Measurements from ENCODE around the gene KCNK13.

KCNK13 gene

DNA sequence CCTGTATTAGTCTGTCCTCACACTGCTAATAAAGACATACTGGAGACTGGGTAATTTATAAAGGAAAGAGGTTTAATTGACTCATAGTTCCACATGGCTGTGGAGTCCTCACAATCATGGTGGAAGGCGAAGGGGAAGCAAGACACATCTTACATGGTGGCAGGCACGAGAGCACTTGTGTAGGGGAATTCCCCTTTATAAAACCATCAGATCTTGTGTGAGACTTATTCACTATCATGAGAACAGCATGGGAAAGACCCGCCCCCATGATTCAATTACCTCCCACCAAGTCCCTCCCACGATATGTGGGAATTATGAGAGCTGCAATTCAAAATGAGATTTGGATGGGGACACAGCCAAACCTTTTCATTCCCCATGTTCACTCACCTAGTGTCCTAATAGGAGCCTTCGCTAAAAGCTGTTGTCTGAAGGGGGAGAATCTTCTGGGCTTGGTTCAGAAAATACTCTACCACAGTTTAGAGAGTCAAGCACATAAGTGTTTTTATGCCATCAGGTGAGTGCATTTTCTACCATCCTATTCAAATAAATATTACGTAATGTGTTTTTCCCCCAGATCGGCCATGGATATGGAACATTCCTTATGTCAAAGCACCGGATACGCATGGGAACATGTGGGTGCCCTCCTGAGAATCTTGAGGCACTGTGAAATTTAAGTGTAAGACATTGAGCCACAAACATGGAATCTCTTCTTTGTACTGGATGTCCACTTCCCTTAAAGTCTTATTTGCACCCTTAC is 19.1 kb upstream of the KCNK13 start:
- Histone ChIP-seq H3K4me1 (ENCODE audit: control insufficient read depth in 1 of 2, insufficient read depth in 1 of 2, low read depth in 1 of 2, low read length in 1 of 2) (no peaks in the 10 kb centered on the region), H3K36me3 (peaks cover 67% of the 10 kb centered on the region), H3K4me3 (ENCODE audit: low read depth in 1 of 2, low read length in 1 of 2) (no peak overlapping the region), H3K27ac (no peak overlapping the region), H3K9me3 (no peaks in the 10 kb centered on the region), H3K27me3 (no peaks in the 10 kb centered on the region)
- TF ChIP-seq, protein P1, sequence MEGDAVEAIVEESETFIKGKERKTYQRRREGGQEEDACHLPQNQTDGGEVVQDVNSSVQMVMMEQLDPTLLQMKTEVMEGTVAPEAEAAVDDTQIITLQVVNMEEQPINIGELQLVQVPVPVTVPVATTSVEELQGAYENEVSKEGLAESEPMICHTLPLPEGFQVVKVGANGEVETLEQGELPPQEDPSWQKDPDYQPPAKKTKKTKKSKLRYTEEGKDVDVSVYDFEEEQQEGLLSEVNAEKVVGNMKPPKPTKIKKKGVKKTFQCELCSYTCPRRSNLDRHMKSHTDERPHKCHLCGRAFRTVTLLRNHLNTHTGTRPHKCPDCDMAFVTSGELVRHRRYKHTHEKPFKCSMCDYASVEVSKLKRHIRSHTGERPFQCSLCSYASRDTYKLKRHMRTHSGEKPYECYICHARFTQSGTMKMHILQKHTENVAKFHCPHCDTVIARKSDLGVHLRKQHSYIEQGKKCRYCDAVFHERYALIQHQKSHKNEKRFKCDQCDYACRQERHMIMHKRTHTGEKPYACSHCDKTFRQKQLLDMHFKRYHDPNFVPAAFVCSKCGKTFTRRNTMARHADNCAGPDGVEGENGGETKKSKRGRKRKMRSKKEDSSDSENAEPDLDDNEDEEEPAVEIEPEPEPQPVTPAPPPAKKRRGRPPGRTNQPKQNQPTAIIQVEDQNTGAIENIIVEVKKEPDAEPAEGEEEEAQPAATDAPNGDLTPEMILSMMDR (IDR thresholded peaks at IDR 0.05) = no peak

- Histone ChIP-seq H3K4me3 (ENCODE audit: low read depth in 1 of 2, low read length in 1 of 2) (no peak overlapping the region), H3K9me3 (no peaks in the 10 kb centered on the region), H3K27me3 (peaks cover 4% of the 10 kb centered on the region), H3K36me3 (peaks cover 47% of the 10 kb centered on the region), H3K4me1 (ENCODE audit: control insufficient read depth in 1 of 2, insufficient read depth in 1 of 2, low read depth in 1 of 2, low read length in 1 of 2) (no peaks in the 10 kb centered on the region), H3K27ac (no peak overlapping the region)
- TF ChIP-seq, protein P1 (IDR thresholded peaks at IDR 0.05) = no peak
These were observed 16.2 kb upstream of the KCNK13 start for GRCh38 chr14:90045616-90046015.

GRCh38 chr14:90049390-90049789 is 12.4 kb upstream of the KCNK13 start:
- H3K4me1 ChIP-seq (ENCODE audit: control insufficient read depth in 1 of 2, insufficient read depth in 1 of 2, low read depth in 1 of 2, low read length in 1 of 2) = no peaks in the 10 kb centered on the region
- H3K4me3 ChIP-seq (ENCODE audit: low read depth in 1 of 2, low read length in 1 of 2) = no peak overlapping the region
- TF ChIP-seq, protein P1 (IDR thresholded peaks at IDR 0.05) = no peak
- H3K27me3 ChIP-seq = peaks cover 41% of the 10 kb centered on the region
- H3K9me3 ChIP-seq = no peaks in the 10 kb centered on the region
- H3K27ac ChIP-seq = no peak overlapping the region
- peaks cover 11% of the 10 kb centered on the region for H3K36me3 ChIP-seq

DNA sequence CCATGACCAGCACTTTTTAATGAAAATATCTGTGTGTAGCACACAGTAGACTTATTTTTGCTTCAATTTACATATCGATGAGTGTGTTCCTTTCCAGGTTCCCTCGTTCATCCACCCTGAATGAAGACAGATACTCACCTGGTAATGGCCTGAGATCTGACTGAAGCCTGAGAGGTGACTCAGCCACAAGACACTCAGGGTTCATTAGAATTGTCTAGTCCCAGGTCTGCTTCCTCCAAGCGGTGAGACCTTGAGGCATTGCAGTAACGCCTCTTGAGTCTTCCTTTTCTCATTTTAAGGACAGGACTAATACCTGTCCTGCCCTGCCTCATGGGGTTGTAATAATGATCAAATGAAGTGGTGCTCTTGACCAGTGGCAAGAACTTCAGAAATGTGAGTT is 11.5 kb upstream of the KCNK13 start:
- Histone ChIP-seq H3K9me3 (no peaks in the 10 kb centered on the region), H3K27me3 (peaks cover 50% of the 10 kb centered on the region), H3K4me3 (ENCODE audit: low read depth in 1 of 2, low read length in 1 of 2) (no peak overlapping the region), H3K27ac (no peak overlapping the region), H3K36me3 (peaks cover 3% of the 10 kb centered on the region), H3K4me1 (ENCODE audit: control insufficient read depth in 1 of 2, insufficient read depth in 1 of 2, low read depth in 1 of 2, low read length in 1 of 2) (no peaks in the 10 kb centered on the region)
- TF ChIP-seq, protein P1 (IDR thresholded peaks at IDR 0.05) = no peak

- H3K27ac ChIP-seq = no peak overlapping the region
- H3K4me3 ChIP-seq (ENCODE audit: low read depth in 1 of 2, low read length in 1 of 2) = no peak overlapping the region
- TF ChIP-seq, protein P1 (IDR thresholded peaks at IDR 0.05) = no peak
- peaks cover 78% of the 10 kb centered on the region for H3K27me3 ChIP-seq
- H3K36me3 ChIP-seq = no peaks in the 10 kb centered on the region
- H3K9me3 ChIP-seq = no peaks in the 10 kb centered on the region
- H3K4me1 ChIP-seq (ENCODE audit: control insufficient read depth in 1 of 2, insufficient read depth in 1 of 2, low read depth in 1 of 2, low read length in 1 of 2) = no peaks in the 10 kb centered on the region
These were observed 8.8 kb upstream of the KCNK13 start for GRCh38 chr14:90053044-90053443.
